GM12878 (cell line): ENCODE results near the gene LPCAT2. TPM values are rescaled to one million over a fixed set of nuclear protein-coding genes. Genes with fewer than 3 reads are reported as not detected.

Experiments used
- ATAC-seq: fragments of 200-7000 bp; cut with Tn5 transposase; 3 replicates; pipeline ENCODE4 v1.9.1; 2020; ENCODE audit warnings: mild to moderate bottlenecking, moderate library complexity
- BruUV-seq: library from RNA; stranded (reverse); fragments of 400-500 nt; replicated peaks from 2 replicates; lab custom pipeline; 2021; lab: Mats Ljungman, UMichigan
- CTCF ChIA-PET: fragments of 300-600 bp; sonication (Branson Sonifier 250); formaldehyde crosslinking; extraction: SDS; loops from one replicate; lab custom pipeline; 2021; ENCODE audit warnings: inconsistent platforms; lab: Yijun Ruan, JAX
- POLR2A ChIA-PET: fragments of 350-600 bp; formaldehyde crosslinking; extraction: SDS; loops from one replicate; lab custom pipeline; 2021; ENCODE audit warnings: inconsistent platforms; lab: Charles Lee
- RAD21 ChIA-PET: fragments of 300-600 bp; sonication (Branson Sonifier 250); formaldehyde crosslinking; loops from one replicate; lab custom pipeline; 2023; ENCODE audit warnings: antibody characterized with exemption; ENCODE audit not compliant: unreplicated experiment; lab: Charles Lee
- SMC1A ChIA-PET: fragments of 300-600 bp; sonication (Branson Sonifier 250); formaldehyde crosslinking; loops from one replicate; lab custom pipeline; 2023; ENCODE audit not compliant: unreplicated experiment, uncharacterized antibody; lab: Charles Lee
- DNase-seq: peaks from one replicate; pipeline ENCODE4 v3.0.0-alpha.2; 2011; ENCODE audit warnings: low read depth, low spot score
- FAIRE-seq: peaks from 3 replicates; lab custom pipeline; 2011; peaks lifted over from hg19 to GRCh38; lab: Jason Lieb, UNC
- H2AFZ ChIP-seq: 2 replicates; pipeline ENCODE4 v1.6.0; 2011; ENCODE audit warnings: low read depth, low read length, control low read depth; ENCODE audit not compliant: control insufficient read depth
- H3K27ac ChIP-seq: 2 replicates; pipeline ENCODE4 v1.5.1; 2011; ENCODE audit warnings: control low read depth; ENCODE audit not compliant: control insufficient read depth, insufficient read depth
- H3K27me3 ChIP-seq, 2 experiments: replicated peaks in 1 of 2; 2 replicates each; pipeline versions ENCODE4 v1.6.0 to v1.6.1; 2011; ENCODE audit warnings: low read length in 1 of 2; ENCODE audit not compliant: control insufficient read depth in 2 of 2, insufficient read depth in 2 of 2
- H3K36me3 ChIP-seq, 2 experiments: 2 replicates each; pipeline ENCODE4 v1.5.1; 2011; ENCODE audit warnings: low read length in 1 of 2; ENCODE audit not compliant: control insufficient read depth in 2 of 2, insufficient read depth in 2 of 2
- H3K4me1 ChIP-seq: 2 replicates; pipeline ENCODE4 v1.6.1; 2011; ENCODE audit warnings: mild to moderate bottlenecking, low read length, moderate library complexity, mixed read lengths; ENCODE audit not compliant: control insufficient read depth, insufficient read depth
- H3K4me2 ChIP-seq: 2 replicates; pipeline ENCODE4 v1.6.0; 2011; ENCODE audit warnings: control low read depth; ENCODE audit not compliant: control insufficient read depth, insufficient read depth
- H3K4me3 ChIP-seq: fragments of 200-600 bp; sonication (generic); 2 replicates; pipeline ENCODE4 v1.5.1; 2016
- H3K79me2 ChIP-seq: 2 replicates; pipeline ENCODE4 v1.6.0; 2011; ENCODE audit warnings: low read length; ENCODE audit not compliant: control insufficient read depth, insufficient read depth
- H3K9ac ChIP-seq: 2 replicates; pipeline ENCODE4 v1.8.0; 2011; ENCODE audit warnings: low read length, control low read depth, mixed read lengths; ENCODE audit not compliant: control insufficient read depth, insufficient read depth
- H3K9me3 ChIP-seq: replicated peaks from 3 replicates; pipeline ENCODE4 v1.5.1; 2011; ENCODE audit warnings: mild to moderate bottlenecking, low read length; ENCODE audit not compliant: control insufficient read depth, insufficient read depth
- H4K20me1 ChIP-seq: 2 replicates; pipeline ENCODE4 v1.6.0; 2011; ENCODE audit not compliant: control insufficient read depth, insufficient read depth
- BCLAF1 ChIP-seq: fragments of 450-650 bp; IDR thresholded peaks from 2 replicates; pipeline ENCODE4 v1.6.1; 2017; ENCODE audit warnings: antibody characterized with exemption, mild to moderate bottlenecking, moderate library complexity
- BMI1 ChIP-seq: fragments of 450-650 bp; IDR thresholded peaks from 2 replicates; pipeline ENCODE4 v1.6.1; 2016; ENCODE audit warnings: mild to moderate bottlenecking, moderate library complexity, borderline replicate concordance
- IRF5 ChIP-seq: fragments of 450-650 bp; IDR thresholded peaks from 2 replicates; pipeline ENCODE4 v1.6.1; 2017; ENCODE audit warnings: borderline replicate concordance
- MXI1 ChIP-seq: fragments of 150-350 bp; IDR thresholded peaks from 2 replicates; pipeline ENCODE4 v1.6.1; 2011; ENCODE audit warnings: low read depth, mild to moderate bottlenecking, inconsistent platforms, low read length, improper control_type of control experiment
- NR2F1 ChIP-seq: fragments of 450-650 bp; conservative IDR thresholded peaks from 2 replicates; pipeline ENCODE4 v1.6.1; 2017; ENCODE audit warnings: mild to moderate bottlenecking
- PAX5 ChIP-seq: IDR thresholded peaks from 2 replicates; pipeline ENCODE4 v1.6.1; 2011; ENCODE audit warnings: low read depth, low read length, borderline replicate concordance
- POU2F2 ChIP-seq: IDR thresholded peaks from 3 replicates; pipeline ENCODE4 v1.6.1; 2011; ENCODE audit warnings: low read depth, mild to moderate bottlenecking, low read length, borderline replicate concordance
- SKIL ChIP-seq: fragments of 450-650 bp; IDR thresholded peaks from 2 replicates; pipeline ENCODE4 v1.6.1; 2017; ENCODE audit warnings: mild to moderate bottlenecking, low read depth, inconsistent platforms; ENCODE audit not compliant: poor library complexity, severe bottlenecking
- SP1 ChIP-seq: IDR thresholded peaks from one replicate; pipeline ENCODE4 v1.6.1; 2011; ENCODE audit warnings: low read depth, low read length
- SPI1 ChIP-seq: IDR thresholded peaks from 2 replicates; pipeline ENCODE4 v1.6.1; 2011; ENCODE audit warnings: low read depth, mild to moderate bottlenecking, low read length, moderate library complexity, borderline replicate concordance; ENCODE audit not compliant: insufficient read depth
- STAT3 ChIP-seq: IDR thresholded peaks from 2 replicates; pipeline ENCODE4 v1.6.1; 2011; ENCODE audit warnings: low read depth, low read length, improper control_type of control experiment
- ZBTB40 ChIP-seq: fragments of 450-650 bp; IDR thresholded peaks from 2 replicates; pipeline ENCODE4 v1.6.1; 2016; ENCODE audit warnings: mild to moderate bottlenecking, moderate library complexity, borderline replicate concordance
- WGBS: methylation state at CpG from one replicate; pipeline ENCODE4 v1.1.6; 2016; ENCODE audit warnings: low lambda C conversion rate; ENCODE audit not compliant: insufficient replicate concordance, insufficient coverage; ENCODE audit errors: missing lambda C conversion rate; 5-methylcytosine and 5-hydroxymethylcytosine counted together
- in situ Hi-C: fragments of 300-500 bp; cut with MboI; formaldehyde crosslinking; loops from 9 replicates; pipeline ENCODE4 v1.14.3; 2018; ENCODE audit warnings: mixed read lengths
- intact Hi-C: fragments of 100-400 bp; cut with micrococcal nuclease; formaldehyde crosslinking; loops from one replicate; pipeline ENCODE4 v1.14.2; 2022; ENCODE audit not compliant: unreplicated experiment
- polyA plus RNA-seq, 11 experiments: library from polyadenylated mRNA; depleted of rRNA in 4 of 11; unstranded in 6 of 11; stranded (reverse) in 5 of 11; fragments of >200 nt; fragmentation: Nextera tagmentation in 4 of 11; fragmentation: Illumina TruSeq in 1 of 11; extraction: Ambion mirVana in 4 of 11; extraction: Trizol in 1 of 11; gene quantifications; 1 replicate in 1 of 11; 2 replicates in 10 of 11; pipeline versions ENCODE4 v1.2.1 to v1.2.3, GENCODE V29; 2011 to 2016; ENCODE audit warnings: inconsistent platforms in 2 of 11, missing spikeins in 2 of 11, low read depth in 1 of 11
- total RNA-seq, 4 experiments: library from RNA; depleted of rRNA in 3 of 4; stranded (reverse); fragments of >200 nt in 3 of 4; fragmentation: Illumina TruSeq in 1 of 4; extraction: Trizol in 1 of 4; gene quantifications; 2 replicates each; pipeline versions ENCODE4 v1.2.1 to v1.2.3, GENCODE V29; 2013 to 2021

LPCAT2 gene
- total and polyA plus RNA-seq, 10 of the 15 experiments (the other 5 are each of a cell fraction or from before 2014, with no cell fraction given), result 0.01 TPM; not detected in 9

GRCh38 chr16:55622272-55622671 lies 113.4 kb downstream of the LPCAT2 start:
- ChIA-PET POLR2A (no interaction called here), SMC1A (interaction anchor here (1.3 kb wide), 1 partner anchor 11 kb away, joined by 5 read pairs; no protein-coding TSS in a partner anchor), CTCF (no interaction called here), RAD21 (no interaction called here)
- ATAC-seq (no peak), FAIRE-seq (no peak), DNase-seq (no peak)
- Histone ChIP-seq H3K4me2 (no peak overlapping the region), H3K9me3 (no peaks in the 10 kb centered on the region), H3K27me3 (no peaks in the 10 kb centered on the region), H3K36me3 (no peaks in the 10 kb centered on the region), H3K4me3 (no peak overlapping the region), H2AFZ (no peak overlapping the region), H3K4me1 (no peaks in the 10 kb centered on the region), H4K20me1 (no peaks in the 10 kb centered on the region), H3K9ac (no peak overlapping the region), H3K79me2 (no peaks in the 10 kb centered on the region), H3K27ac (no peak overlapping the region)
- WGBS, result 45% methylated on average over 3 of the region's 3 CpGs
- in situ Hi-C loops (no loop called here), intact Hi-C loops (no loop called here)
- no peak for TF ChIP-seq STAT3
- TF ChIP-seq NR2F1, result no peak
- no peak for TF ChIP-seq SP1
- TF ChIP-seq BMI1, result no peak
- no peak for TF ChIP-seq SKIL
- TF ChIP-seq PAX5, result no peak
- no peak for TF ChIP-seq ZBTB40
- TF ChIP-seq MXI1, result no peak
- TF ChIP-seq BCLAF1, result no peak
- no peak for TF ChIP-seq SPI1
- no peak for TF ChIP-seq POU2F2
- TF ChIP-seq IRF5, result no peak
- BruUV-seq, result no TSS peak
